Naive thymus-derived CD8-positive, alpha-beta T cell (primary cell): ENCODE results near the gene MACROD2. TPM values are rescaled to one million over a fixed set of nuclear protein-coding genes. Genes with fewer than 3 reads are reported as not detected.

Source experiments
- ATAC-seq, 2 donors: fragments of 150-1000 bp; cut with Tn5 transposase in 1 of 2; sonication (Bioruptor Pico), chemical (Tn5 transposase) in 1 of 2; 1 replicate in 1 of 2; 2 replicates in 1 of 2; pipeline ENCODE4 v1.10.0; 2021; ENCODE audit warnings: mild to moderate bottlenecking in 2 of 2, moderate library complexity in 2 of 2
- POLR2A ChIA-PET: fragments of 350-600 bp; sonication (Branson Sonifier 250); formaldehyde crosslinking; loops from one replicate; lab custom pipeline; 2021; ENCODE audit warnings: antibody characterized with exemption; lab: Charles Lee
- DNase-seq, 10 donors: peaks; one replicate each; pipeline versions ENCODE4 v3.0.0 to v3.0.0-alpha.2; 2020 to 2022
- H3K27ac Mint-ChIP-seq, 10 donors: one replicate each; pipeline ENCODE4 v1.8.0; 2020 to 2022; ENCODE audit warnings: mild to moderate bottlenecking in 10 of 10, mixed read lengths in 10 of 10, moderate library complexity in 4 of 10, inconsistent platforms in 1 of 10
- H3K27me3 Mint-ChIP-seq, 5 donors: one replicate each; pipeline ENCODE4 v1.8.0; 2021 to 2022; ENCODE audit warnings: mixed read lengths in 5 of 5
- H3K36me3 Mint-ChIP-seq, 3 donors: one replicate each; pipeline ENCODE4 v1.8.0; 2020 to 2022; ENCODE audit warnings: mixed read lengths in 3 of 3, mild to moderate bottlenecking in 2 of 3, inconsistent platforms in 1 of 3
- H3K4me1 Mint-ChIP-seq, 4 donors: one replicate each; pipeline ENCODE4 v1.8.0; 2021 to 2022; ENCODE audit warnings: mixed read lengths in 4 of 4
- H3K4me3 Mint-ChIP-seq, 10 donors: one replicate each; pipeline ENCODE4 v1.8.0; 2020 to 2022; ENCODE audit warnings: mild to moderate bottlenecking in 10 of 10, mixed read lengths in 10 of 10, moderate library complexity in 6 of 10, inconsistent platforms in 1 of 10
- H3K9me3 Mint-ChIP-seq, 9 donors: one replicate each; pipeline ENCODE4 v1.8.0; 2020 to 2022; ENCODE audit warnings: mixed read lengths in 9 of 9, mild to moderate bottlenecking in 3 of 9, inconsistent platforms in 1 of 9, moderate library complexity in 1 of 9
- polyA plus RNA-seq, 3 donors: library from polyadenylated mRNA; unstranded; fragments of 300-500 nt; fragmentation: Illumina TruSeq; gene quantifications; one replicate each; pipeline ENCODE4 v1.2.3, GENCODE V29; 2021
- total RNA-seq, 8 experiments: library from RNA in 2 of 8; stranded (reverse) in 2 of 8; gene quantifications; one replicate each; pipeline ENCODE4 v1.2.3 and lab custom pipeline; 2021 to 2026

The MACROD2 gene
- total and polyA plus RNA-seq, 5 experiments from 2014 or later, result 0.18 to 1.1 (median 0.60) TPM; not detected in 2

GRCh38 chr20:15767999-15768741 is 1772.9 kb downstream of the MACROD2 start:
- H3K27me3 Mint-ChIP-seq, result peaks cover 0 to 2% (median 0%) of the 10 kb centered on the region in 5 donors
- ATAC-seq (no peak), DNase-seq (no peak)
- H3K27ac Mint-ChIP-seq, result no peak overlapping the region
- H3K9me3 Mint-ChIP-seq, result peaks cover 0 to 13% (median 2%) of the 10 kb centered on the region in 9 donors
- no peaks in the 10 kb centered on the region for H3K4me1 Mint-ChIP-seq
- no peak overlapping the region for H3K4me3 Mint-ChIP-seq
- no peaks in the 10 kb centered on the region for H3K36me3 Mint-ChIP-seq
- POLR2A ChIA-PET, result no interaction called here

GRCh38 chr20:15772826-15773225 is 1777.5 kb downstream of the MACROD2 start:
- Mint-ChIP-seq H3K27ac (no peak overlapping the region), H3K9me3 (peaks cover 0 to 6% (median 2%) of the 10 kb centered on the region in 9 donors), H3K36me3 (no peaks in the 10 kb centered on the region), H3K4me3 (no peak overlapping the region), H3K27me3 (no peaks in the 10 kb centered on the region), H3K4me1 (no peaks in the 10 kb centered on the region)
- POLR2A ChIA-PET, result no interaction called here
- ATAC-seq (no peak), DNase-seq (no peak)

- no peak overlapping the region for H3K27ac Mint-ChIP-seq
- peaks cover 0 to 8% (median 2%) of the 10 kb centered on the region in 9 donors for H3K9me3 Mint-ChIP-seq
- no peaks in the 10 kb centered on the region for H3K36me3 Mint-ChIP-seq
- no peak for ATAC-seq
- POLR2A ChIA-PET, result no interaction called here
- H3K4me1 Mint-ChIP-seq, result no peaks in the 10 kb centered on the region
- no peak for DNase-seq
- no peak overlapping the region for H3K4me3 Mint-ChIP-seq
- no peaks in the 10 kb centered on the region for H3K27me3 Mint-ChIP-seq
Observed at GRCh38 chr20:15774926-15775325, 1779.6 kb downstream of the MACROD2 start.

- POLR2A ChIA-PET, result no interaction called here
- no peaks in the 10 kb centered on the region for H3K27me3 Mint-ChIP-seq
- no peaks in the 10 kb centered on the region for H3K4me1 Mint-ChIP-seq
- no peak overlapping the region for H3K4me3 Mint-ChIP-seq
- H3K36me3 Mint-ChIP-seq, result peaks cover 0 to 4% (median 0%) of the 10 kb centered on the region in 3 donors
- no peak for ATAC-seq
- no peak for DNase-seq
- no peak overlapping the region for H3K27ac Mint-ChIP-seq
- H3K9me3 Mint-ChIP-seq, result peaks cover 0 to 9% (median 6%) of the 10 kb centered on the region in 9 donors
Observed at GRCh38 chr20:15776770-15777466, 1781.6 kb downstream of the MACROD2 start.

- H3K27me3 Mint-ChIP-seq, result peaks cover 0 to 1% (median 0%) of the 10 kb centered on the region in 5 donors
- H3K36me3 Mint-ChIP-seq, result peaks cover 0 to 4% (median 0%) of the 10 kb centered on the region in 3 donors
- H3K4me3 Mint-ChIP-seq, result no peak overlapping the region
- POLR2A ChIA-PET, result no interaction called here
- peaks cover 0 to 11% (median 3%) of the 10 kb centered on the region in 9 donors for H3K9me3 Mint-ChIP-seq
- no peaks in the 10 kb centered on the region for H3K4me1 Mint-ChIP-seq
- no peak overlapping the region for H3K27ac Mint-ChIP-seq
- ATAC-seq (no peak), DNase-seq (no peak)
Observed at GRCh38 chr20:15784020-15784419, 1788.7 kb downstream of the MACROD2 start.

GRCh38 chr20:15789079-15789478 is 1793.8 kb downstream of the MACROD2 start:
- Mint-ChIP-seq H3K27me3 (peaks cover 0 to 1% (median 0%) of the 10 kb centered on the region in 5 donors), H3K4me3 (no peak overlapping the region), H3K27ac (no peak overlapping the region), H3K9me3 (peaks cover 0 to 6% (median 0%) of the 10 kb centered on the region in 9 donors), H3K4me1 (no peaks in the 10 kb centered on the region), H3K36me3 (no peaks in the 10 kb centered on the region)
- no peak for DNase-seq
- POLR2A ChIA-PET, result no interaction called here
- ATAC-seq, result no peak

GRCh38 chr20:15792855-15793254 is 1797.5 kb downstream of the MACROD2 start:
- no peak overlapping the region for H3K27ac Mint-ChIP-seq
- POLR2A ChIA-PET, result no interaction called here
- H3K4me3 Mint-ChIP-seq, result no peak overlapping the region
- no peaks in the 10 kb centered on the region for H3K27me3 Mint-ChIP-seq
- H3K9me3 Mint-ChIP-seq, result peaks cover 0 to 11% (median 0%) of the 10 kb centered on the region in 9 donors
- ATAC-seq, result no peak
- no peaks in the 10 kb centered on the region for H3K4me1 Mint-ChIP-seq
- no peaks in the 10 kb centered on the region for H3K36me3 Mint-ChIP-seq
- DNase-seq, result no peak

- no peaks in the 10 kb centered on the region for H3K4me1 Mint-ChIP-seq
- no peak overlapping the region for H3K27ac Mint-ChIP-seq
- no peak for ATAC-seq
- H3K36me3 Mint-ChIP-seq, result no peaks in the 10 kb centered on the region
- peaks cover 0 to 11% (median 0%) of the 10 kb centered on the region in 9 donors for H3K9me3 Mint-ChIP-seq
- H3K4me3 Mint-ChIP-seq, result no peak overlapping the region
- POLR2A ChIA-PET, result no interaction called here
- DNase-seq, result no peak
- H3K27me3 Mint-ChIP-seq, result no peaks in the 10 kb centered on the region
Observed at GRCh38 chr20:15794409-15794808, 1799.1 kb downstream of the MACROD2 start.

- no peaks in the 10 kb centered on the region for H3K36me3 Mint-ChIP-seq
- DNase-seq, result no peak
- H3K27ac Mint-ChIP-seq, result no peak overlapping the region
Observed at GRCh38 chr20:15795305-15796019, 1800.1 kb downstream of the MACROD2 start.

GRCh38 chr20:15799871-15800270 is 1804.6 kb downstream of the MACROD2 start:
- DNase-seq, result no peak
- Mint-ChIP-seq H3K27me3 (no peaks in the 10 kb centered on the region), H3K9me3 (peaks cover 0 to 7% (median 3%) of the 10 kb centered on the region in 9 donors), H3K27ac (no peak overlapping the region), H3K4me1 (no peaks in the 10 kb centered on the region), H3K36me3 (no peaks in the 10 kb centered on the region), H3K4me3 (no peak overlapping the region)
- no peak for ATAC-seq
- POLR2A ChIA-PET, result no interaction called here

More at GRCh38 chr20:15795305-15796019, 1800.1 kb downstream of the MACROD2 start:
- Mint-ChIP-seq H3K4me1 (no peaks in the 10 kb centered on the region), H3K4me3 (no peak overlapping the region), H3K9me3 (peaks cover 0 to 9% (median 0%) of the 10 kb centered on the region in 9 donors), H3K27me3 (no peaks in the 10 kb centered on the region)
- POLR2A ChIA-PET, result no interaction called here
- ATAC-seq, result no peak

- DNase-seq (no peak), ATAC-seq (no peak)
- Mint-ChIP-seq H3K9me3 (peaks cover 0 to 12% (median 4%) of the 10 kb centered on the region in 9 donors), H3K27ac (no peak overlapping the region), H3K27me3 (peaks cover 0 to 1% (median 0%) of the 10 kb centered on the region in 5 donors), H3K4me3 (no peak overlapping the region), H3K36me3 (no peaks in the 10 kb centered on the region), H3K4me1 (peaks cover 0 to 3% (median 0%) of the 10 kb centered on the region in 4 donors)
- POLR2A ChIA-PET, result no interaction called here
Observed at GRCh38 chr20:15802020-15802419, 1806.7 kb downstream of the MACROD2 start.

- peaks cover 0 to 12% (median 0%) of the 10 kb centered on the region in 4 donors for H3K4me1 Mint-ChIP-seq
- peaks cover 0 to 3% (median 0%) of the 10 kb centered on the region in 5 donors for H3K27me3 Mint-ChIP-seq
- no peak overlapping the region for H3K4me3 Mint-ChIP-seq
- no peak for DNase-seq
- H3K27ac Mint-ChIP-seq, result no peak overlapping the region
- H3K9me3 Mint-ChIP-seq, result peaks cover 0 to 20% (median 6%) of the 10 kb centered on the region in 9 donors
- ATAC-seq, result no peak
- POLR2A ChIA-PET, result no interaction called here
- H3K36me3 Mint-ChIP-seq, result no peaks in the 10 kb centered on the region
Observed at GRCh38 chr20:15805154-15805553, 1809.8 kb downstream of the MACROD2 start.
